ENCODE measurements around the gene AOC1.

The AOC1 gene

GRCh38 chr7:150824379-150825177 lies 27.7 kb upstream of the AOC1 start:
- H3K4me3 ChIP-seq (ENCODE audit: low read depth, low read length), result no peak overlapping the region
- peak; percentile 4 for DNase-seq (ENCODE audit: low read depth)
- TF ChIP-seq, protein P1, sequence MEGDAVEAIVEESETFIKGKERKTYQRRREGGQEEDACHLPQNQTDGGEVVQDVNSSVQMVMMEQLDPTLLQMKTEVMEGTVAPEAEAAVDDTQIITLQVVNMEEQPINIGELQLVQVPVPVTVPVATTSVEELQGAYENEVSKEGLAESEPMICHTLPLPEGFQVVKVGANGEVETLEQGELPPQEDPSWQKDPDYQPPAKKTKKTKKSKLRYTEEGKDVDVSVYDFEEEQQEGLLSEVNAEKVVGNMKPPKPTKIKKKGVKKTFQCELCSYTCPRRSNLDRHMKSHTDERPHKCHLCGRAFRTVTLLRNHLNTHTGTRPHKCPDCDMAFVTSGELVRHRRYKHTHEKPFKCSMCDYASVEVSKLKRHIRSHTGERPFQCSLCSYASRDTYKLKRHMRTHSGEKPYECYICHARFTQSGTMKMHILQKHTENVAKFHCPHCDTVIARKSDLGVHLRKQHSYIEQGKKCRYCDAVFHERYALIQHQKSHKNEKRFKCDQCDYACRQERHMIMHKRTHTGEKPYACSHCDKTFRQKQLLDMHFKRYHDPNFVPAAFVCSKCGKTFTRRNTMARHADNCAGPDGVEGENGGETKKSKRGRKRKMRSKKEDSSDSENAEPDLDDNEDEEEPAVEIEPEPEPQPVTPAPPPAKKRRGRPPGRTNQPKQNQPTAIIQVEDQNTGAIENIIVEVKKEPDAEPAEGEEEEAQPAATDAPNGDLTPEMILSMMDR (IDR thresholded peaks at IDR 0.05; ENCODE audit: control insufficient read depth, extremely low read depth, insufficient read depth), result no peak

DNA sequence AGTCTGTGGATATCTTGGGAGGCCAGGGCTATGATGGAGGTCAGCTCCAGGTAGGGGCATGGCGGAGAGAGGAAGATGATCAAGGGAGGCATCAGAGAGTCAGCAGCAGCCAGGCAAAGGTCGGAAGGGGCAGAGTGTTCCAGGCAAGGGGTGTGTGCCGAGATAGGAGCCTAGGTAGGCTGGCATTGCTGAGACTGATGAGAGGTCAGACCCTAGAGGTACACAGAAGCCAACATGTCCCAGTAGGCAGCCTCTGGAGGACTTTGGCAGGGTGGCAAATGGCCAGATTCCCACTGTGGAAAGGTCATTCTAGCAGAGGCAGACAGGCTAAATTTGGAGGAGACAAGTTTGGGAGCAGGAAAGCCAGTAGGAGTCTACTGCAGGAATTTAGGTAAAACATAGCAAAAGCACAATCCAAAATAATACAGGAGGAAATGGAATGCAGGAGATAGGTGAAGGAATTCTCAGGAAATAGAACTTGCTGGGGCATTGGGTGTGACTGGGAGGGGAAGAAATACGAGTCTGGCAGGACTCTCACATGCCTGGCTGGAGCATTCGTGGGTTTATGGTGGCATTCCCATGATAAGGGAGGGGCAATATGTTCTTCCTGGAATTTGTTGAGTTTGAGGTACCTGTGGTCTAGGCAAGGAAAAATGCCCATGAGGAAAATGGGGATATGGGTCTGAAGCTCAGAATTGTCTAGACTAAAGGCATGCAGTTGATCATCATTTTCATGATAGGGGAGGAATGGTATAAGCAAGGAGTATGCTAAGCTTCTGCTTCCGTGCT lies 26.1 kb upstream of the AOC1 start:
- no peak overlapping the region for H3K4me3 ChIP-seq (ENCODE audit: low read depth, low read length)
- TF ChIP-seq, protein P1 (IDR thresholded peaks at IDR 0.05; ENCODE audit: control insufficient read depth, extremely low read depth, insufficient read depth), result no peak
- no peak for DNase-seq (ENCODE audit: low read depth)

- no peak for DNase-seq (ENCODE audit: low read depth)
- TF ChIP-seq, protein P1 (IDR thresholded peaks at IDR 0.05; ENCODE audit: control insufficient read depth, extremely low read depth, insufficient read depth), result no peak
- no peak overlapping the region for H3K4me3 ChIP-seq (ENCODE audit: low read depth, low read length)
These were observed 23.9 kb upstream of the AOC1 start for GRCh38 chr7:150828384-150828783.

DNA sequence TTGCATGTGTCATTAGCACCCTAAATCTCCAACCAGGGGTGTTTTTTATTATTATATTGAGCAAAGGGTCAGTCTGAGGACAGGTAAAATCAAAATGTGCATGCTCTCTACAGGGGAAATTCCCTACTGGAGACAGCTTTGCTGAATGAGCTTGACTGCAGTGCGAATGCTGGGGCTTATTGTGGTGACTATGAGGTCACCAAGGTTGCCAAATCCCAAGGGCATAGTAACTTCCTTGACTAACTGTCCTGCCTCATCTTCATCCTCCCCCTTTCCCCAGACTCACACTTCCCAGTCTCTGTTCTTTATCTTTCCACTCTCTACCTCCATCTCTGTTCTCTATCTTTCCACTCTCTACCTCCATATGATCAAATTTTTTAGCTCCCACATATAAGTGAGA lies 22.9 kb upstream of the AOC1 start:
- no peak for DNase-seq (ENCODE audit: low read depth)
- TF ChIP-seq, protein P1 (IDR thresholded peaks at IDR 0.05; ENCODE audit: control insufficient read depth, extremely low read depth, insufficient read depth), result no peak
- H3K4me3 ChIP-seq (ENCODE audit: low read depth, low read length), result no peak overlapping the region

- no peak for DNase-seq (ENCODE audit: low read depth)
- TF ChIP-seq, protein P1 (IDR thresholded peaks at IDR 0.05; ENCODE audit: control insufficient read depth, extremely low read depth, insufficient read depth), result no peak
- H3K4me3 ChIP-seq (ENCODE audit: low read depth, low read length), result no peak overlapping the region
These were observed 21.4 kb upstream of the AOC1 start for GRCh38 chr7:150830937-150831336.

- no peak overlapping the region for H3K4me3 ChIP-seq (ENCODE audit: low read depth, low read length)
- TF ChIP-seq, protein P1 (IDR thresholded peaks at IDR 0.05; ENCODE audit: control insufficient read depth, extremely low read depth, insufficient read depth), result no peak
- no peak for DNase-seq (ENCODE audit: low read depth)
These were observed 20.5 kb upstream of the AOC1 start for GRCh38 chr7:150831851-150832250.

All from LNCaP clone FGC (cell line).